Stimulated activated CD8-positive, alpha-beta memory T cell treated with anti-CD3 and anti-CD28 coated beads, Interleukin-12 subunit alpha, Interleukin-12 subunit beta, amount 100 ng/mL, for 24 hours (primary cell): Measurements from ENCODE around the gene TFDP2.
"Not testable (repeated sequence)": the region's sequence is repeated elsewhere in the genome, so short reads cannot be mapped to it uniquely, and the experiment has no call there.

Experiments used
- DNase-seq: peaks from one replicate; pipeline ENCODE4 v3.0.0-alpha.2; 2020; ENCODE audit errors: extremely low read depth

The TFDP2 gene

DNA sequence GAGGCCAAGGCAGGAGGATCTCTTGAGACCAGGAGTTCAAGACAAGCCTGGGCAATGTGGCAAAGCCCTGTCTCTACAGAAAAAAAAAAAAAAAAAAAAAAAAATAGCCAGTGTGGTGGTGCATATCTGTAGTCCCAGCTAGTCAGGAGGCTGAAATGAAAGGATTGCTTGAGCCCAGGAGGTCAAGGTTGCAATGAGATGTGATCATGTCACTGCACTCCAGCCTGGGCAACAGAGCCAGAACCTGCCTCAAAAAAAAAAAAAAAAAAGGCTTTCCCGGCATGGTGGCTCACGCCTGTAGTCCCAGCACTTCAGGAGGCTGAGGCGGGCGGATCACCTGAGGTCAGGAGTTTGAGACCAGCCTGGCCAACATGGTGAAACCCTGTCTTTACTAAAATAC is 73.7 kb downstream of the TFDP2 start:
- DNase-seq: not testable (repeated sequence)

GRCh38 chr3:142072816-142073215 is 76.5 kb downstream of the TFDP2 start:
- no peak for DNase-seq

GRCh38 chr3:142065932-142066331 is 83.4 kb downstream of the TFDP2 start:
- DNase-seq: no peak

DNA sequence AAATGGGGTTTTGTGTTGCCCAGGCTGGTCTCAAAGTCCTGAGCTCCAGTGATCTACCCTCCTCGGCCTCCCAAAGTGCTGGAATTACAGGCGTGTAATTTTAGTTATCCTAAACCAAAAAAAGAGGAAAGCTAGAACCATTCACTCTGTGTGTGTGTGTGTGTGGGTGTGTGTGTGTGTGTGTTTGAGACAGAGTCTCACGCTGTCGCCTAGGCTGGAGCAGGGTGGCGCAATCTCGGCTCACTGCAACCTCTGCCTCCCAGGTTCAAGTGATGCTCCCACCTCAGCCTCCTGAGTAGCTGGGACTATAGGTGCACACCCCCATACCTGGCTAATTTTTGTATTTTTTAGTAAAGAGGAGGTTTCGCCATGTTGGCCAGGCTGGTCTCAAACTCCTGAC is 84.0 kb downstream of the TFDP2 start:
- no peak for DNase-seq

DNA sequence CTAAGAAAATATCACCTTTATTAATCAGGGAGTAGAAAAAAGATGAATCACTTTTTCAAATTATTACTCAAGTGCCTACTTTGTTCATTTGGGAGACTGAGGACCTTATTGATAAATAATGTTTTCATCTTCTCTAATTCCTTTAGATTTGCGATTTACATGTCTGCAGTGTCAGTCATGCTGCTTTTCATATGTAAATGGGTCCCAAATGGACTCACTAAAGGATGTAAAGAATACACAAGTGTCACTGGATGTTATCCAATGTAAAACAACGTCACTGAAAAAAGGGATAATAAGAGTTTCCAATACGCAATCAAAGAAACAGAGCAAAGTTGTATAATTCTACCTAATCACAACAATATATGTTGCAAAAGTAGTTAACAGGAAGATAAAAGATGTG is 84.9 kb downstream of the TFDP2 start:
- no peak for DNase-seq

DNA sequence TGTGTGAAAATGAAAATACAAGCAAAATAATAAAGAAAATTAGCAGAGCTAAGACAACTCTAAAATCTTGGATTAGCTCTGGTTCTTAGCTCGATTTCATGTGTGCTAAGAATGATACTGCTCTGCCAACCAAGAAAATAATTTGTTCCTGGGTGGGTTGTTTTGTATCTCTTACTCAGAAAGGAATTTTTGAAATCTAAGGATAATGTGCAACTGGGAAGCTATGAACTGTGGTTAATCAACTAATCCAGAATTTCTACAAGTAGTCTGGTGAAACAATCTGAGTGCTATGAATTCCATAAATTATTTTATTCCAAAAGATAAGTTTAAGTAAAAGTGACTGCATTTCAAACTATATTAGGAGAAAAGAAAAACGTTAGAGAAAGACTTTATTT is 92.0 kb downstream of the TFDP2 start:
- DNase-seq: no peak

DNA sequence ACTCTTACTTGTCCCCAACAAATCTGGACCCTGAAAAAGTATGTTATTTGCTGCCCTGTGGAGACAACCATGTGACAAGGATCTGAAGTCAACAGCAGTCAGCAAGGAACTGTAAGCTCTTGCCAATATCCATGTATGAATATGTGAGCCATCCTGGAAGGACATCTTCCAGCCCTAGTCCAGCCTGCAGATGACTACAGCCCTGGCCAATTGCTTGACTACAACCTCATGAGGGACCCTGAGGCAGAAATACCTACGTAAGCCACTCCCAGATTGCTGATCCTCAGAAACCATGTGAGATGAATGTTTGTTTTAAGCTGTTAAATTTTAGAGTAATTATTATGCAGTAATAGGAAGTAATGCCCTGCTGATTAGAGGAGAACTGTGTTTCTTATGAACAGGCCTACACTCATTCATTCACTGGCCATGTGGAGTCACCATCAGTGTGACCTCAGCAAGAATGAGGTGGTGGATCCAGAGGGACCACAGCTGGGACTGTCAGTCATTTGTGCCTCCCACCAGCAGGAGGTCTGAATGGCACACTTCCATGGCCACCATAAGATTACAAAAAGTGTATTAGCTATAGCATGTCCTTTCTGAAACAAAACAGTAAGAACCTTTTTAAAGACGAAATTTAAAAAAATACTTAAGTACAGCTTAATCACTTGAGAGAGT is 92.6 kb downstream of the TFDP2 start:
- no peak for DNase-seq

- DNase-seq: no peak
These were observed 95.5 kb downstream of the TFDP2 start for GRCh38 chr3:142053835-142054234.

- no peak for DNase-seq
These were observed 96.1 kb downstream of the TFDP2 start for GRCh38 chr3:142053244-142053643.

DNA sequence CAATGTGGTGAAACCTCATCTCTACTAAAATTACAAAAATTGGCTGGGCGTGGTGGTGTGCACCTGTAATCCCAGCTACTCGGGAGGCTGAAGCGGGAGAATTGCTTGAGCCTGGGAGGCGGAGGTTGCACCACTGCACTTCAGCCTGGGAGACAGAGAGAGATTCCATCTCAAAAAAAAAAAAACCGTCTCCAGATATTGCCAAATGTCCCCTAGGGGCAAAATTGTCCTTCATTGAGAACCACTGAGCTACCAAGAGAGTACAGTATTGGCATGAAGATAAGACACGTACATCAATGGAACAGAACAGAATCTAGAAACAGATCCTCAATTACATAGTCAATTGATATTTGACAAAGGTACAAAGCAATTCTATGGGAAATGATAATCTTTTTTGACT is 98.0 kb downstream of the TFDP2 start:
- no peak for DNase-seq

- no peak for DNase-seq
These were observed 102.3 kb downstream of the TFDP2 start for GRCh38 chr3:142047021-142047369.

- DNase-seq: no peak
These were observed 102.9 kb downstream of the TFDP2 start for GRCh38 chr3:142046320-142047020.

DNA sequence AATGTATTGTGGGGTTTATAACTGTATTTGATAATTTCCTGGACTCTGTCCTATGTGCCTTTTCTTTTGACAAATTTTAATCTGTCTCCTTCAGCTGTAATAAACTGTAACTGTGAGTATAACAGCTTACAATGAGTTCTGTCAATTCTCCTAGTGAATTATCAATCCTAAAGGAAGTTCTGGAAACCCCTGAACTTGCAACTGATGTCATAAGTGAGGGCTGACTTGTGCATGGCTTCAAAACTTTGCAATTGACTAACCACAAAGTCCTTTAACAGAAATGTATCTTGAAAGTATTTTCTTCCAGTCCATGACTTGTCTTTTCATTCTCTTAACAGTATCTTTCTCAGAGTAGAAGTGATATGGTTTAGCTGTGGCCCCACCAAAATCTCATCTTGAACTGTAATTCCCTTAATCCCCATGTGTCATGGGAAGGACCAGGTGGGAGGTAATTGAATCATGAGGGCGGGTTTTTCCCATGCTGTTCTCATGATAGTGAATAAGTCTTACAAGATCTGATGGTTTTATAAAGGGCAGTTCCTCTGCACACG is 108.3 kb downstream of the TFDP2 start:
- DNase-seq: no peak

DNA sequence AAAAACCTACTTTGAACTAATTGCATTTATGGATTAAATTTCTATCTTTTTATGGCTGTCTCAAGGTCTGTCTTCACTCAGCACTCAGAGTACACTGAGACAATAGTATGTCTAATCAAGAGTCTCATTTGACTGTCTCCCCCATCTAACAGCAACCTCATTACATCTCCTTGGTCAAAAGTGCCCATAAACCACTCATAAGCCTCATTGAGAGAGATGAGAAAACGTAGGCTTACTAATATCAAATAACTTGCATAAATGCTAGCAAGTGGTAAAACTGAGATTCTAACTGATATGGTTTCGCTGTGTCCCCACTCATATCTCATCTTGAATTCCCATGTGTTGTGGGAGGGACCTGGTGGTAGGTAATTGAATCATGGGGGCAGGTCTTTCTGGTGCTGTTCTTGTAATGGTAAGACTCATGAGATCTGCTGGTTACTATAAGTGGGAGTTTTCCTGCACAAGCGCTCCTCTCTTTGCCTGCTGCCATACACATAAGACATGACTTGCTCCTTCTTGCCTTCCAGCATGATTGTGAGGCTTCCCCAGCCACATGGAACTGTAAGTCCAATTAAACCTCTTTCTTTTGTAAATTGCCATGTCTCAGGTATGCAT is 113.9 kb downstream of the TFDP2 start:
- DNase-seq: no peak

GRCh38 chr3:142033292-142033691 is 116.1 kb downstream of the TFDP2 start:
- no peak for DNase-seq

GRCh38 chr3:142031575-142031974 is 117.8 kb downstream of the TFDP2 start:
- DNase-seq: no peak

DNA sequence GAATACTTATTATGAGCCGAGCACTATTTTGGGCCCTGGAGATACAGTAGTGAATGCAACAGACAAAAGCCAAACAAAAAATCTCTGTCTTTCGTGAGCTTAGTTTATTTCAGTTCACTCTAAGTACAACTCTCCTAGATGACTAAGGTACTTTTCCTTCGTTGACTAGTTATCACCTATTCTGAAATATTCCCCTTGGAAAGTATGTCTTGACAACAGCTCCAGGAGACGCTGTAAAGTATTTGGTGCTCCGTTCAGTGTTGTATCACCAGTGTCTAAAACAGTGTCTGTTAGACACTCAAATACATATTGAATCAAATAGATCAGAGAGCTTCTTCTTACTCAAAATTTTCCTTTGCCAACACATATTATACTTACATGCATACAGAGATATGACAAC is 119.6 kb downstream of the TFDP2 start:
- no peak for DNase-seq

GRCh38 chr3:142029052-142029642 is 120.2 kb downstream of the TFDP2 start:
- no peak for DNase-seq

DNA sequence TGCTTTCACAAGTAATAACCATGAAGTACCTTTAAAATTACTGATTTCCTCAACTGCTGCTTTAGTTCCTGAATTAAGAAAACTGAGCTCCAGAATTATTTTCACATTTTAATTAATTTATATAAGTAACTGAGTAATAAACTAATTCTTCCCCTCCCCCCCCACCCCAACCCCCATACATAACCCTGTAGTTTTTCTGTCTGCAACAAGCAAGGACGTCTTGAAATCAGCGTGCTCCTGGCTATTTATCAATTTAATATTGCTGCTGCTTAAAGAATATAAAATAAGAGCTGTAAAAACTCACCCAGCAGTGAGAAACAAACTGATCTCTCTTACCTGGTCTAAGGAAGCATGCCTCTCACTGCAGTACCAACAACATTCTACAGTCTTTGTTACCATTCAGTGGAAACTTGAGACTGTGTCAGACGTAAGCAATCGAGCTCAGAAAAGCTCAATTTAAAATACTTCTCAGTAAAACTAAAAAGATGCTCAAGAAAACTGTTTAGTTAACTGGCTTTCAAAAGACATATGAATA is 121.0 kb downstream of the TFDP2 start:
- DNase-seq: no peak

DNA sequence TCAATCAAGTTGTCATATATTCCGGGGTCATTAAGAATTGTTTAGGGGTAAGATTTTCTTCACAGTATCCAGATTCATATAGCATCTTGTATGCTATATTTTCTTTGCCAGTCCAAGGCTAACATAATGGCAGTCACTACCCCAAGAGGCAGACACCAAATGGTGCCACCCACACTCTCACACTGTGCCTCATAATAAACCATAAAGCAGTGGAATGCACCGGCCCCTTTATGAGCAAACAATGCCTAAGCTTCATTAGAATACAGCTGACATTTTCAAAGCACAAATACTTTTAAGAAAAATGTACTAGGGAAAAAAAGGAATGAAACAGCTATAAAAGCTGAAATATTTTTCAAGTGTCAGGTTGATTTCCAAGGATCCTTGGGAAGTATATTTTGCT is 121.6 kb downstream of the TFDP2 start:
- no peak for DNase-seq

DNA sequence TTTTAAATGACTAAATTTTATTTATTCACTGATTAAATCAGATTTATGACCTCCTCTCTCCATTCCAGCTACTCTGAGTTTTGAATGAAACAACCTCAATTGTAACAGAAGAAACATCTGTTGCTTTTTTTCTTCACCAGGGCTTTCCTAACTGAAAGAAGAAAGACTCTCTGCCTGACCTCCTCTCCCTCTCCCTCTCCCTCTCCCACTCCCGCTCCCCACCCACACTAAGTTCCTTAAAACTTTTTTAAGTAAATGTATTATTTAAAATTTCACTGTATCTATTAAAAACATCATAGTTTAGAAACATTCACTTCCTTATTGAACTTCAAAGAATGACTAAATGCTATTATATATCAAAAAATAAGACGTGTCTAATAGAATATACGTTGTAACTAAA is 122.0 kb downstream of the TFDP2 start:
- no peak for DNase-seq

- DNase-seq: no peak
These were observed 123.0 kb downstream of the TFDP2 start for GRCh38 chr3:142026333-142026732.
